T-helper 1 cell treated with Interleukin-12 subunit alpha and Interleukin-12 subunit beta and Interleukin-4 antibody, amounts not matched to agents 30 μg/mL and 1 μg/mL, for 36 hours (primary cell): ENCODE results near the gene MED4.
A peak's percentile ranks its signal among the peaks of the same experiment; 100 is the strongest.

Experiments used
- H3K27ac Mint-ChIP-seq: one replicate; pipeline ENCODE4 v1.8.0; 2021; ENCODE audit warnings: mild to moderate bottlenecking, mixed read lengths
- H3K27me3 Mint-ChIP-seq: one replicate; pipeline ENCODE4 v1.8.0; 2021; ENCODE audit warnings: low read depth, mixed read lengths
- H3K36me3 Mint-ChIP-seq: one replicate; pipeline ENCODE4 v1.8.0; 2021; ENCODE audit warnings: low read depth, mixed read lengths
- H3K4me1 Mint-ChIP-seq: one replicate; pipeline ENCODE4 v1.8.0; 2021; ENCODE audit warnings: low read depth, mixed read lengths
- H3K4me3 Mint-ChIP-seq: one replicate; pipeline ENCODE4 v1.8.0; 2021; ENCODE audit warnings: mild to moderate bottlenecking, moderate library complexity, mixed read lengths
- H3K9me3 Mint-ChIP-seq: one replicate; pipeline ENCODE4 v1.8.0; 2021; ENCODE audit warnings: mixed read lengths

The MED4 gene

GRCh38 chr13:48112896-48113755 is 18.2 kb upstream of the MED4 start:
- Mint-ChIP-seq H3K4me3 (no peak overlapping the region), H3K27ac (no peak overlapping the region), H3K27me3 (peaks cover 21% of the 10 kb centered on the region), H3K4me1 (peaks cover 3% of the 10 kb centered on the region), H3K9me3 (no peaks in the 10 kb centered on the region), H3K36me3 (no peaks in the 10 kb centered on the region)

GRCh38 chr13:48110931-48111721 is 16.2 kb upstream of the MED4 start:
- Mint-ChIP-seq H3K4me1 (peaks cover 3% of the 10 kb centered on the region), H3K27me3 (peaks cover 23% of the 10 kb centered on the region), H3K27ac (no peak overlapping the region), H3K4me3 (no peak overlapping the region), H3K36me3 (no peaks in the 10 kb centered on the region), H3K9me3 (no peaks in the 10 kb centered on the region)

- Mint-ChIP-seq H3K36me3 (no peaks in the 10 kb centered on the region), H3K27me3 (peaks cover 28% of the 10 kb centered on the region), H3K27ac (no peak overlapping the region), H3K4me3 (no peak overlapping the region), H3K9me3 (no peaks in the 10 kb centered on the region), H3K4me1 (peaks cover 3% of the 10 kb centered on the region)
Observed at GRCh38 chr13:48110132-48110868, 15.4 kb upstream of the MED4 start.

- Mint-ChIP-seq H3K4me1 (peaks cover under 1% of the 10 kb centered on the region), H3K36me3 (no peaks in the 10 kb centered on the region), H3K9me3 (no peaks in the 10 kb centered on the region), H3K4me3 (no peak overlapping the region), H3K27me3 (peaks cover 28% of the 10 kb centered on the region), H3K27ac (peak overlapping the region; percentile 34)
Observed at GRCh38 chr13:48108106-48108505, 13.2 kb upstream of the MED4 start.

DNA sequence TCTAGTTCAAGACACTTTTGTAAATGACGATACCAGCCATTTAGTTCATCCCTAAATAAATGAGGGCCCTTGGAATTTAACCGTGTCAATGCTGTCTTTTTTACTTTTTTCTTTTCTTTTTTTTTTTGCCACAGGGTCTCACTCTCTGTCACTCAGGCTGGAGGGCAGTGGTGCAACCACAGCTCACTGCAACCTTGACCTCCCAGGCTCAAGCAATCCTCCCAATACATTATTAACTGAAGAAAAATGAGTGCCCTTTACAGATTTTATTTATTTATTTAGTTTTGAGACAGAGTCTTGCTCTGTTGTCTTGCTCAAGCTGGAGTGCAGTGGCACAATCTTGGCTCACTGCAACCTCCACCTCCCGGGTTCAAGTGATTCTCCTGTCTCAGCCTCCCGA is 2.9 kb upstream of the MED4 start:
- H3K27ac Mint-ChIP-seq: no peak overlapping the region
- peaks cover 5% of the 10 kb centered on the region for H3K9me3 Mint-ChIP-seq
- peaks cover 16% of the 10 kb centered on the region for H3K4me1 Mint-ChIP-seq
- H3K27me3 Mint-ChIP-seq: peaks cover 17% of the 10 kb centered on the region
- no peak overlapping the region for H3K4me3 Mint-ChIP-seq
- peaks cover 2% of the 10 kb centered on the region for H3K36me3 Mint-ChIP-seq

DNA sequence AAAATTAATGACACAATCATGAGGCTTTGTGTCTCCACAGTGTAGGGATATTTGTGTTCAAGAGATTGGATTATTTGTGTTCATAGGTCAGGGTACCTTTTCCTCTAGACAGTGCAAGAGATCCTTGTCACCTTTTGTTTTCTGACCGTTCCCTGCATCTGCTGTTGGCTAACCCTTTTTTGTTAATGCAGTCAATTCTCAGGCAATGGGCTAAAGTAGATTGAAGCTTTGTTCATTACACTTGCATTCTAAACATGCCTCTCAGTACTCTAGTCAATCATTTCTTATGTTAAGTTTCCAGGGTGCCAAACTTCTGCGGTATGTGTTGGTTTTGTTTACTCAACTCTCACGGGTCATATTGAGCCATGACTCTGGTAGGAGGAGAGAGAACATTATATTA is 1.8 kb upstream of the MED4 start:
- no peak overlapping the region for H3K27ac Mint-ChIP-seq
- no peak overlapping the region for H3K4me3 Mint-ChIP-seq
- H3K9me3 Mint-ChIP-seq: peaks cover 5% of the 10 kb centered on the region

DNA sequence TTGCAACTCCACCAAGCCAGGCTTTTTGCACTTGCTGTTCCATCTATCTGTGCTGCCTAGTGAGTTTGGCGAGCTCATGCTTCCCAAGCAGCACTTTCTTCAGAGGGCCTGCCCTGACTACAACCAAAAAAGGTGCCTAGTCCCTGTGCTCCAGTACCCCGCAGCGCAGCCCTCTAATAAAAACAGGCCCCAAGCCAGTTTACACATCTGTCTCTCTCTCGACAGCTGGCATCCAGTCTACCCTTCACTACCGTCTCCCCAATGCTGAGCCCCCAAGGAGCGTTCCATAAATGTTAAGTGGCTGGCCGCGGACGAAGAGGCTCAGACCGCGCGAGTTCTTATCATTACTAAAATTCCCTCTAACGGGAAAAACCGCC is 512 bp downstream of the MED4 start:
- peaks cover 5% of the 10 kb centered on the region for H3K27me3 Mint-ChIP-seq
- H3K36me3 Mint-ChIP-seq: peaks cover 8% of the 10 kb centered on the region
- peak overlapping the region; percentile 96 for H3K4me3 Mint-ChIP-seq
- H3K4me1 Mint-ChIP-seq: peaks cover 28% of the 10 kb centered on the region
- peaks cover 5% of the 10 kb centered on the region for H3K9me3 Mint-ChIP-seq
- peak overlapping the region; percentile 89 for H3K27ac Mint-ChIP-seq

More for the DNA sequence above, 1.8 kb upstream of the MED4 start:
- Mint-ChIP-seq H3K4me1 (peaks cover 23% of the 10 kb centered on the region), H3K36me3 (peaks cover 4% of the 10 kb centered on the region), H3K27me3 (peaks cover 10% of the 10 kb centered on the region)

GRCh38 chr13:48093588-48093987 is 1.3 kb downstream of the MED4 start:
- Mint-ChIP-seq H3K9me3 (peaks cover 5% of the 10 kb centered on the region), H3K4me1 (peaks cover 30% of the 10 kb centered on the region), H3K27ac (peak overlapping the region; percentile 89), H3K36me3 (peaks cover 8% of the 10 kb centered on the region), H3K27me3 (peaks cover 5% of the 10 kb centered on the region), H3K4me3 (peak overlapping the region; percentile 96)

DNA sequence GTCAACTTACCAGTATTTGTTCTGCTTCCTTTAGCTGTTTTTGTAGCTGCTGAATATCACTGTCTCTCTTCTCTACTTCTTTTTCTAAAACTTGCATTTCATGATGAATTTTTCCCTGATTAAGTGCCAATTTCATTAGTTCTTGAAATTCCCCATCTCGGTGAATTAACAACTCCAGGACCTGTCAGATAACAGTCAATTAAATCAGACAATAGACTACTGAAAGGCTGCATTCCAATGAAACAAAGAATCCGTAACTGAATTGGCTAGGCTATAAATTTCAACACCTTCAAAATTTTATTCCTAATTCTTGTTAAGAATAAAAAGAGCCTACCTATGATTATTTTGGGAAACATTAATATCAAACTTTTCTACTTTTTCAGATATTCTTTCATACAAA is 8.6 kb downstream of the MED4 start:
- no peaks in the 10 kb centered on the region for H3K9me3 Mint-ChIP-seq
- no peaks in the 10 kb centered on the region for H3K27me3 Mint-ChIP-seq
- H3K4me3 Mint-ChIP-seq: no peak overlapping the region
- no peak overlapping the region for H3K27ac Mint-ChIP-seq
- H3K4me1 Mint-ChIP-seq: peaks cover 5% of the 10 kb centered on the region
- peaks cover 20% of the 10 kb centered on the region for H3K36me3 Mint-ChIP-seq

GRCh38 chr13:48081739-48082138 is 13.2 kb downstream of the MED4 start:
- Mint-ChIP-seq H3K9me3 (no peaks in the 10 kb centered on the region), H3K4me1 (peaks cover 9% of the 10 kb centered on the region), H3K4me3 (no peak overlapping the region), H3K36me3 (peaks cover 33% of the 10 kb centered on the region), H3K27me3 (no peaks in the 10 kb centered on the region), H3K27ac (no peak overlapping the region)

GRCh38 chr13:48078251-48078656 is 16.6 kb downstream of the MED4 start:
- Mint-ChIP-seq H3K36me3 (peaks cover 48% of the 10 kb centered on the region), H3K4me1 (peaks cover 9% of the 10 kb centered on the region), H3K4me3 (no peak overlapping the region), H3K9me3 (no peaks in the 10 kb centered on the region), H3K27me3 (no peaks in the 10 kb centered on the region), H3K27ac (no peak overlapping the region)

DNA sequence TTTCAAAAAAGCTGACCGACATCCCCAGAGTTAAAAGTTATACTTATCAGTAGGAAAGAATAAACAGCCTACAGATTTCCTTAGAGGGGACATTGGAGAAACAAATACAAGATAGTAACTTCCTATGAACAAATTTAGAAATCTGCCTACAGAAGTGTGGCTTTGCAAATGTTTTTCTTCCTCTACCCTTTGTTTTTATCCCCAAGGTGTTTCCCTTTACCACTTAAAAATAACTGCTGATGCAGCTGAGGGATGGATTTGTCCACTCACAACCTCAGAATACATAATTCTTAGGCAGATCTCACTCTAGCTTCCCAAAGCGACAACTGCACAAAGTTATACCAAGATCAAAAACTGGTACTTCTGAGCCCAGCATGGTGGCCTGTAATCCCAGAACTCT is 20.9 kb downstream of the MED4 start:
- Mint-ChIP-seq H3K27ac (no peak overlapping the region), H3K27me3 (no peaks in the 10 kb centered on the region), H3K9me3 (peaks cover 19% of the 10 kb centered on the region), H3K4me3 (no peak overlapping the region), H3K4me1 (peaks cover 7% of the 10 kb centered on the region), H3K36me3 (peaks cover 74% of the 10 kb centered on the region)

- peaks cover 3% of the 10 kb centered on the region for H3K4me1 Mint-ChIP-seq
- H3K9me3 Mint-ChIP-seq: peaks cover 25% of the 10 kb centered on the region
- H3K27me3 Mint-ChIP-seq: no peaks in the 10 kb centered on the region
- peaks cover 74% of the 10 kb centered on the region for H3K36me3 Mint-ChIP-seq
- no peak overlapping the region for H3K4me3 Mint-ChIP-seq
- no peak overlapping the region for H3K27ac Mint-ChIP-seq
Observed at GRCh38 chr13:48072787-48073186, 22.1 kb downstream of the MED4 start.

- Mint-ChIP-seq H3K9me3 (peaks cover 25% of the 10 kb centered on the region), H3K27ac (no peak overlapping the region), H3K36me3 (peaks cover 79% of the 10 kb centered on the region), H3K4me3 (no peak overlapping the region), H3K4me1 (peaks cover 5% of the 10 kb centered on the region), H3K27me3 (no peaks in the 10 kb centered on the region)
Observed at GRCh38 chr13:48072304-48072703, 22.6 kb downstream of the MED4 start.
